Activated CD4-positive, alpha-beta T cell treated with anti-CD3 and anti-CD28 coated beads, Interleukin-2, amount 50 U/mL, for 48 hours (primary cell): ENCODE measurements around the gene MICU1.
"Not testable (repeated sequence)": the region's sequence is repeated elsewhere in the genome, so short reads cannot be mapped to it uniquely, and the experiment has no call there.

ENCODE experiments used
- DNase-seq, 2 experiments: peaks; one replicate each; pipeline ENCODE4 v3.0.0-alpha.2; 2020

The MICU1 gene, protein sequence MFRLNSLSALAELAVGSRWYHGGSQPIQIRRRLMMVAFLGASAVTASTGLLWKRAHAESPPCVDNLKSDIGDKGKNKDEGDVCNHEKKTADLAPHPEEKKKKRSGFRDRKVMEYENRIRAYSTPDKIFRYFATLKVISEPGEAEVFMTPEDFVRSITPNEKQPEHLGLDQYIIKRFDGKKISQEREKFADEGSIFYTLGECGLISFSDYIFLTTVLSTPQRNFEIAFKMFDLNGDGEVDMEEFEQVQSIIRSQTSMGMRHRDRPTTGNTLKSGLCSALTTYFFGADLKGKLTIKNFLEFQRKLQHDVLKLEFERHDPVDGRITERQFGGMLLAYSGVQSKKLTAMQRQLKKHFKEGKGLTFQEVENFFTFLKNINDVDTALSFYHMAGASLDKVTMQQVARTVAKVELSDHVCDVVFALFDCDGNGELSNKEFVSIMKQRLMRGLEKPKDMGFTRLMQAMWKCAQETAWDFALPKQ

DNA sequence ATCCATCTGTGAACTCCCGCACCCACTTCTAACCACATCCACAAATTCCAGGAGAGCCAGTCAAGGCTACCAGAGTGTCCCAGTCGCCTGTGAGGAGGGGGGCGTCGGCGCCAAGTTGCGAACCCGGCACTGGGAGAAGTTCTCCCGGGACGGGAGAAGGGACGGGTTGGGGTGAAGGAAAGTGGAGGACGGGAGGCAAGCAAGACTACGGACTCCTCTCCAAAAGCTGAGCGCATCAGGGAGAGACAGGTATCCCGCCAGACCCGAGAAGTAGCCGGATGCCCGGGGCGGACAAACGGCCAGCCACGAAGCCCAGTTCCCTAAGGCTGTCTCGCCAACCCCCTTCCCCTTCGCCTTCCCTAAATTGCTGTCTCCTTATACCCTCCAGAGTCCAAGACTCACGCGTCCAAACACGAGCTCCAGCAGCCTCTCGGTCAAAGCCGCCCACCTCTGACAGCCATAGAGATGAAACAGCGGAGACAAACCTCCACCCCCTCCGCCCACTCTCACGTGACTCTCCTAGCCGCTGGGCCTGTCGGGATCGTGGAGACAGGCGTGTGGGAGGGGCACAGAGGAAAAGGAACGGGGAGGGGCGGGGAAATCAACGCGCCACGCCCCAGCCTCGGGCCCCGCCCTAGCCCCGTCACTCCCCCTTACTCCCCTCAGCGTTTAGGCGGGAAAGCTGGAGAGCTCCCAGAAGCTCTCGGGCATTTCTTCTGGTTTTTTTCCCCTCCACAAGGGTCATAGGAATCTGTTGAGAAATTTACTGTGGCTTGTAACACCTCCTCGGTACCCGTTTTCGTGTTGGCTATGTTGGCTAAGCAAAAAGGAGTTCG is at the start of gene MICU1:
Gene MICU1, minus strand, starts transcription at position 472 of the 836 bp plus-strand sequence. CDS start 59,286 bp downstream, outside the sequence.
- DNase-seq: peak; percentile 95 to 97

- DNase-seq: not testable (repeated sequence)
Measured at GRCh38 chr10:72674174-72674573, 48.3 kb upstream of the MICU1 start.

GRCh38 chr10:72673280-72673679 is 47.4 kb upstream of the MICU1 start:
- DNase-seq: no peak

GRCh38 chr10:72667207-72667864 is 41.5 kb upstream of the MICU1 start:
- no peak for DNase-seq

- DNase-seq: no peak
Measured at GRCh38 chr10:72665925-72666324, 40.0 kb upstream of the MICU1 start.

DNA sequence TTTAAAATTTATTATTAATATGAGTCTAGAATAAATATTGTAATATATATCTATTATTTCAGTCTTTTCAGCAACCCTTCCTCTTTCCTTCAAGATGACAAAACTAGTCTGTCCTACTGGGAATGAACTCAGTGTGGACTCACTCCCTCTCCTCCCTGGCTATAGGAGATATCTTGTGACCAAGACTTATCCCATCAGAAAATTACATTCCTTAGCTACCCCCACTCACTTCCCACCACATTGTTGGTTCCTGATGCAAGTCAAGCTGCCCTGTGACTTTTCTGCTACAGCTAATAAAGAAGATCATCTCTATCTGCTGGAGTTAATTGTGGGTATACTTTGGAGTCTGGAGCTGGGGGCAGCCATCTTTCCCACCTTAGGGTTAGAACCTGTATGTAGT is 38.1 kb upstream of the MICU1 start:
- no peak for DNase-seq

- DNase-seq: no peak
Measured at GRCh38 chr10:72661431-72661830, 35.6 kb upstream of the MICU1 start.

GRCh38 chr10:72660220-72660619 is 34.3 kb upstream of the MICU1 start:
- DNase-seq: no peak

DNA sequence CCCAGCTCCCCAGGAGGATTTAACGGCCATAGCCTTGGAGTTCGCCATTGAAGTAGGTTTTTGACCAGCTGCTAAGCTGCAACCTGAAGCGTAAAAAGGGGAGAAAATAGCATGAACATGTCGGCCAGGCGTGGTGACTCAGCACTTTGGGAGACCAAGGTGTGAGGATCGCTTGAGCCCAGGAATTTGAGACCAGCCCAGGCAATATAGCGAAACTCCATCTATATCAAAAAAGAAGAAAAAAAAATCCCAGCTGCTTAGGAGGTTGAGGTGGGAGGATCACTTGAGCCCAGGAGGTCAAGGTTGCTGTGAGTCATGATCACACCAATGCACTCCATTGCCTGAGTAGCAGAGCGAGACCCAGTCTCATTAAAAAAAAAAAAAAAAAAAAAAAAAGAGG is 33.8 kb upstream of the MICU1 start:
- DNase-seq: no peak

DNA sequence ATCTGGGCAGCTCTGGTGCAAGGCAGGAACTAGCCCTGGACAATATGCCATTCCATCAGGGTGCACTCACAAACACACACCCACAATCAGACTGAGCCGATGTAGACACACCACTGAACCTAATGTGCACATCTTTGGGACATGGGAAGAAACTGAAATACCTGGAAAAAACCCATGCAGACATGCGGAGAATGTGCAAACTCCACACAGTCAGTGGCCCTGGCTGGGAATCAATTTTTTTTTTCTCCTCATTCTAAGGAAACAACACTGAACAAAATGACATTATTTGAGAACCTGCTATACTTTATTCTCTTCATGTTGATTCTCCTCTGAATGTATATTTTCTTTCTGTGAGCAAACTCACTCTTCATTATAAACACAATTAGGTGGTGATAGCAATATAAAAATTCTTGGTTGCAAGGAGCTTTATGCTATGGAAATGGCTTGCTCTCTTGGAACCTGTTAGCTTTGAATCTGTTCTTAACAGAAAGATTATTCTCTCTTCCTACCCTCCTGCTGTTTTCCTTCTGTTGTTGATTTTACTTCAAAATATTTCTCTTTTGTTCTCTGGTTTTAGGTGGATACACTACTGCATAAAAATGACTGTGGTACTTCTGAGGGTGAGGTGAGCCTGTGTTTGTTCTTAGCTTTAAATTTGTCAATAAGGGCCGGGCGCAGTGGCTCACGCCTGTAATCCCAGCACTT is 33.0 kb upstream of the MICU1 start:
- DNase-seq: no peak

DNA sequence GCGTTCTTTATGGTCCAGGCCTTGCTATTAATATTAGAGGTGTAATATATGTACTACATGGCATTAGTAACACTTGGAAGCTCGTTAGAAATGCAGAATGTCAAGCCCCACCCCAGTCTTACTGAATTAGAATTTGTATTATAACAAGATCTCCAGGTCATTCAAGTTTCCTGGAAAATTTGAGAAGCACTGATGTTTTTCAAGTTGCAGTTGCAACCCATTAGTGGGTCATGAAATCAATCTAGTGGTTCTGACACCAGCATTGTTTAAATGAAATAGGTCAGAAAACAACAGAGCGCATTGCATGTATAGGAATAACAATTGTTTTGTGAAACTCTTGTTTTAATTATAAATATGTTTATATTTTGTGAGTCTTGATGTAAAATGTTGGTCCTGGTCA is 28.8 kb upstream of the MICU1 start:
- DNase-seq: no peak

DNA sequence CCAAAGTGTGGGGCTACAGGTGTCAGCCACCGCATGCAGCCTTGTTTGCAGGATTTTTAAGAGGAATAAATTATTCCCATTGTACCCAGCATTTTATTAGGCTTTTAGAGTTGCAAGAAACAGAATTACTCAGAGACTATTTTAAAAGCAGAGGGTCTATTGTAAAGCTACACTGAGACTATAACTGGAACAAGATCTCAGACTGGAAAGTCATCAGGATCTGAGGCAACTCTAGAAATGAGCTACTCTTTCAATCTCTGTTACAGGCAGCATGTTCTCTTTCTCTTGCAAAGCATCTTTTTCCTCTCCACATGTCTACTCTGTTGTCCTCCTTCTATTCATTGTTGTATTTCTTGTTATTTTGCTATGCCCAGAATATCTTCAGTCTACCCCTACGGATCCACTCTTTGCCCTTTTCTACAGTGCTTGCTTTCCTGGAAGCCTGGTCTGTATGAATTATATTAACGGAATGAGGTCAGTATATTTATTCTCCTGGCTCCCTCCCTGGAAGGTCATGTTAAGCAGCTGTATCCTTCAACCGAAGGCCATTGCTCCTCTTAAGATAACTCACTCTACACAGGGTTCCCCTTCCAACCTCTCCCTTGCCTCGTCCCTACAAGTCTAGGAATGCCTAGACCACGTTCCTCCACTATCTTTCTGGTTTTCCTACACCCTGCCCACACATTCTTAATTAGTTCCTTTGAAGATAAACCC is 27.7 kb upstream of the MICU1 start:
- no peak for DNase-seq

- no peak for DNase-seq
Measured at GRCh38 chr10:72649291-72649690, 23.4 kb upstream of the MICU1 start.

GRCh38 chr10:72648301-72648700 is 22.4 kb upstream of the MICU1 start:
- no peak for DNase-seq

DNA sequence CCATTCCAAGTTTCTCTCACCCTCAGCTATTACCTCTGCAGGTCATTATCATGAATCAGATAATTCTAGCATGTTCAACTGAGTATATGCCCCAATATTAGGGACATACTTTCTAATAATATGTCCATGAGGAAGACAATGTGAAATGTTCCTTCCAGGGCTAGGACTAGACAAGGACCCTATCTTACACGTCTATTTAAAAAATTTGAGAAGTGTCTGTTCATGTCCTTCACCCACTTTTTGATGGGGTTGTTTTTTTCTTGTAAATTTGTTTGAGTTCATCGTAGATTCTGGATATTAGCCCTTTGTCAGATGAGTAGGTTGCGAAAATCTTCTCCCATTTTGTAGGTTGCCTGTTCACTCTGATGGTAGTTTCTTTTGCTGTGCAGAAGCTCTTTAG is 21.1 kb upstream of the MICU1 start:
- DNase-seq: not testable (repeated sequence)

- DNase-seq: no peak
Measured at GRCh38 chr10:72645263-72645858, 19.5 kb upstream of the MICU1 start.

- DNase-seq: no peak
Measured at GRCh38 chr10:72642318-72642717, 16.4 kb upstream of the MICU1 start.

DNA sequence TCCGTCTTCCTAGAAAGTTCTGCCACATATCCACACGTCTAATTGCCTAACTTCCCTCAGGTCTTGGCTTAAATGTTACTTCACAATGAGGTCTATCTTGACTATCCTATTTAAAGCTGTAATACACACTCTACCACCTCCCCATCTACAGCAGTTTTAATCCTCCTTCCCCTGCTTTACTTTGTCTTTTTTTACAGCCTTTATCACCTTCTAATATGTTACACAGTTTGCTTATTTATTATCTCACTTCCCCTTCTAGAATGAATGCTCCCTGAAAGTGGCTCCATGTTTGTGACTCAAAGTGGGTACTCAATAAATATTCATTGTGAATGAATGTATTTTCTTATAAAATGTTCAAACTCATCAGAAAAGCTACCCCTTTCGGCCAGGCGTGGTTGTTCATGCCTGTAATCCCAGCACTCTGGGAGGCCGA is 13.6 kb upstream of the MICU1 start:
- no peak for DNase-seq

- DNase-seq: no peak
Measured at GRCh38 chr10:72638586-72639440, 12.9 kb upstream of the MICU1 start.

GRCh38 chr10:72637398-72637857 is 11.5 kb upstream of the MICU1 start:
- DNase-seq: peak; percentile 34 to 49
